Stimulated activated CD4-positive, alpha-beta T cell treated with anti-CD3 and anti-CD28 coated beads, Interleukin-15, amount 100 ng/mL, for 48 hours (primary cell): ENCODE measurements around the gene PSENEN.

Experiments
- DNase-seq, 2 donors: peaks; one replicate each; pipeline ENCODE4 v3.0.0-alpha.2; 2020; ENCODE audit warnings: low read depth in 2 of 2

PSENEN gene

DNA sequence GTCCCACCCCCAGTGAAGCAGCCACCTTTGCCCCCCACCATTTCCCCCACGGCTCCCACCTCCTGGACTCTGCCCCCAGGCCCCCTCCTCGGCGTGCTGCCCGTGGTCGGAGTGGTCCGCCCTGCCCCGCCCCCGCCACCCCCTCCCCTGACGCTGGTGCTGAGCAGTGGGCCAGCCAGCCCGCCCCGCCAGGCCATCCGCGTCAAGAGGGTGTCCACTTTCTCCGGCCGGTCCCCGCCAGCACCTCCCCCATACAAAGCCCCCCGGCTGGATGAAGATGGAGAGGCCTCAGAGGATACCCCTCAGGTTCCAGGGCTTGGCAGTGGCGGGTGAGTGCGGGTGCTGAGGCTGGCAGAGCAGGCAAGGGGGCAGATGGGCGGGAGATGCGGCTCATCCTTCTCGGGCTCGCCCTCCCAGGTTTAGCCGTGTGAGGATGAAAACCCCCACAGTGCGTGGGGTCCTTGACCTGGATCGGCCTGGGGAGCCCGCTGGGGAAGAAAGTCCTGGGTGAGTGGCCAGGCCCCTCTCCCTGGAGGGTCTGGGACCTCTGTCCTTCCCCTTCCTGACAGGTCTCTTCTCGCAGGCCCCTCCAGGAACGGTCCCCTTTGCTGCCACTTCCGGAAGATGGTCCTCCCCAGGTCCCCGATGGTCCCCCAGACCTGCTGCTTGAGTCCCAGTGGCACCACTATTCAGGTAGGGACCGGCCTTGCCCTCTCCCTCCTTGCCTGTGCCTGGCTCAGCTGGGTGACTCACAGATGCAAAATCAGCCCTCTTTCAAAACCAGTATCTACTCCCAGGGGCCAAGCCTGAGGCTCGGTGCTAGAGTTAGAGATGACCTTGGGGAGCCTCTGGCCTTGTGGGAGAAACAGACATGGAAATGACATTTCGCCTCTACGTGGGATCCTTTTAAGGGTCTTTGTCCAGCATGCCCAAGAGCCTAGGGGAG, 12.0 kb upstream of the PSENEN start:
- DNase-seq = no peak

DNA sequence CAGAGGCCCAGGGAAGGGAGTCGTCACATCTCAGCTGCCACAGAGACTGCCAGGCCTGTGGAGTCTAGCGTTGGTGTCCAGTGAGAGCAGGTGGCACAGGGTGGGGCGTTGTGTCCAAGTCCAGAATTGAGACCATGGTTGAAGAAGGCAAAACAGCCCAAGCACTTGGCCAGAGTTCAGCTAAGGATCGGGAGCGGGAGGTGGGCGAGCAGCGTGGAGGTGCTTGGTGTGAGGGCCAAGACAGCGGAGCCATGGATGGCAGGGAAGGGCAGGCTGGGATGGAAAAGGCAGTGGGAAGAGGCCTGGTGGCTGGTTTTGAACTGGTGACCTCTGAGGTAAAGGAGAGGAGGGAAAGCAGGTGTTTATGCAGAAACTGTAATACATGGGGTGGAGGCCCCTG, 11.2 kb upstream of the PSENEN start:
- DNase-seq = no peak

DNA sequence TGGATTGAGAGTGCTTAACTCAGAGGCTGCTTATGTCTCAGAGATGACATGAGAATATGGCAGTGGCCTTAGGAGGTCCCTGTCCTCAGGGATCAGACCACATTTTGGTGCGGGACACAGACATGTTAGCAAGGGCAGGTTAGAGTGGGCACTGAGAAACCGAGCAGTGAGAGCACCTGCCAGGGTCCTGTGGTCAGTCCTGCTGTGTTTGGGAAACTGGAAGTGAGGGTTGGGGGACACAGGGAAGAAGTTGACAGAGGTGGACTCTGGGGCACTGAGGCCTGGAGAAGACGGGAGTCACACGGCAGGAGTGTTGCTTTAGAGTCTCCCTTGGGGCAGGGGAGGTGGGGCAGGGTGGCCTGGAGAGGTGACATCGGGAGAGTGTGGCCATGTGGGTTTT, 10.6 kb upstream of the PSENEN start:
- no peak for DNase-seq

DNA sequence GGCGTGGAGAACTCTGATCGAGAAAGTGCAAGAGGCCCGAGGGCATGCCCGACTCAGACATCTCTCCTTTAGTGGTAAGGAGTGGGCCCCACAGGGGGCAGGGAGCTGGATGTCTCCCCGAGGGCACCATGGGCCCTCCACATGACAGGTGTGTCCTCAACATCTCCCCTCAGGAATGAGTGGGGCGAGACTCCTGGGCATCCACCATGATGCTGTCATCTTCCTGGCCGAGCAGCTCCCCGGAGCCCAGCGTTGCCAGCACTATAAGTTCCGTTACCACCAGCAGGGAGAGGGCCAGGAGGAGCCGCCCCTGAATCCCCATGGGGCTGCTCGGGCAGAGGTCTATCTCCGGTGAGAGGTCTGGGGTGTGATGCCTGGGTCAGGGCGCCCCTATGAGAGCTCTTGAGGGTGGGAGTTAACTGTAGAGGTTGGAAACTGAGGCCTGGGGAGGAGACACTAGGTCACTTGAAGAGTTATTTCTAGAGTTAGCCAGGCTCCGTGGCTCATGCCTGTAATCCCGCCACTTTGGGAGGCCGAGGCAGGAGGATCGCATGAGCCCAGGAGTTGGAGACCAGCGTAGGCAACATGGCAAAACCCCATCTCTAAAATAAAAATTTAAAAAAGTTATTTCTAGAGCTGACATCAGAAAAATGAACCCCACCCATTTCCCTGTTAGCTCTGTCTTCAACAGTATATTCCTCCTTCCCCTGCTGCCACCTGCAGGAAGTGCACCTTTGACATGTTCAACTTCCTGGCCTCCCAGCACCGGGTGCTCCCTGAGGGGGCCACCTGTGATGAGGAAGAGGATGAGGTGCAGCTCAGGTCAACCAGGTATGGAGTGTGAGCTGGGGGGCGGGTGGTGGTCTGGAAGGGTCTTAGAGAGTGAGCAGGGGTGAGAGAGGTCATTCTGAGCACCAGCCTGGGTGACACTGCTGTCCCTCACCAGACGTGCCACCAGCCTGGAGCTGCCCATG, 8.3 kb upstream of the PSENEN start:
- no peak for DNase-seq

DNA sequence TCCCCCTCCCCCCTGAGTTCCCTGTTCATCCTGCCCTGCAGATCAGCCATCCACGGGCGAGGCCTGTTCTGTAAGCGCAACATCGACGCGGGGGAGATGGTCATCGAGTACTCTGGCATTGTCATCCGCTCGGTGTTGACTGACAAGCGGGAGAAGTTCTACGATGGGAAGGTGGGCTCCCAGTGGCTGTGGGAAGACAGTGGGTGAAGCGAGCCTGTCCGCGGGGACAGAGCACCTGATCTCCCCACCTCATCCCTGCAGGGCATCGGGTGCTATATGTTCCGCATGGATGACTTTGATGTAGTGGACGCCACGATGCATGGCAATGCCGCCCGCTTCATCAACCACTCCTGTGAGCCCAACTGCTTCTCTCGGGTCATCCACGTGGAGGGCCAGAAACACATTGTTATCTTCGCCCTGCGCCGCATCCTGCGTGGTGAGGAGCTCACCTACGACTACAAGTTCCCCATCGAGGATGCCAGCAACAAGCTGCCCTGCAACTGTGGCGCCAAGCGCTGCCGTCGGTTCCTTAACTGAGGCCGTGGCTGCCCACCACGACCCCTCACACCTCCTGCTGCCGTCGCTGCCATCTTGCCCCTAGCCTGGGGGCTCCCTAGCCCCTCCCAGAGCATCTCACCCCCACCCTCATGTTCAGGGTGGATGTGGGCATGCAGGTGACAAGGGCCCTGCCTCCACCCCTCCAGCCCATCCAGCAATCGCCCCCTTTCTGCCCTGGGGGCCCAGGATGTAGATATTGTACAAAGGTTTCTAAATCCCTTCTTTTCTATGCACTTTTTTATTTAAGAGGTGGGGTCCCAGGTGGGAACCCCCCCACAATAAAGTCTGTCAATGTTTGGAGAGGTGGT, 7.2 kb upstream of the PSENEN start:
- no peak for DNase-seq

DNA sequence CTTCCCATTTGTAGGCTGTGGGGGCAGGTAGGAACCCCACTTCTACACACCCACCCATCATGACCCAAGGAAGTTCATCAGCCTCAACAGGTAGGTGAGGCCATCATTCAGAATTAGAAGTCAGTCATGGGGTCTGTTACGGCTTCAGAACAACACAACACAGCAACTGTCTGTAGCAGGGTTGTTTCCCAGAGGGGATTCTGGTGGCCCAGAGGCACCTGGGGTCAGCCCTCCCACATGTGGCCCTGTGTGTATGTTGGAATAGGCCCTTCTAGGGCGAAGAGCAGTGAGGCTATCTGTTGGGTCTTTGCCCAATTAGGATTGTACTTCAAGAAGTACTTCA, 6.6 kb upstream of the PSENEN start:
- no peak for DNase-seq

DNA sequence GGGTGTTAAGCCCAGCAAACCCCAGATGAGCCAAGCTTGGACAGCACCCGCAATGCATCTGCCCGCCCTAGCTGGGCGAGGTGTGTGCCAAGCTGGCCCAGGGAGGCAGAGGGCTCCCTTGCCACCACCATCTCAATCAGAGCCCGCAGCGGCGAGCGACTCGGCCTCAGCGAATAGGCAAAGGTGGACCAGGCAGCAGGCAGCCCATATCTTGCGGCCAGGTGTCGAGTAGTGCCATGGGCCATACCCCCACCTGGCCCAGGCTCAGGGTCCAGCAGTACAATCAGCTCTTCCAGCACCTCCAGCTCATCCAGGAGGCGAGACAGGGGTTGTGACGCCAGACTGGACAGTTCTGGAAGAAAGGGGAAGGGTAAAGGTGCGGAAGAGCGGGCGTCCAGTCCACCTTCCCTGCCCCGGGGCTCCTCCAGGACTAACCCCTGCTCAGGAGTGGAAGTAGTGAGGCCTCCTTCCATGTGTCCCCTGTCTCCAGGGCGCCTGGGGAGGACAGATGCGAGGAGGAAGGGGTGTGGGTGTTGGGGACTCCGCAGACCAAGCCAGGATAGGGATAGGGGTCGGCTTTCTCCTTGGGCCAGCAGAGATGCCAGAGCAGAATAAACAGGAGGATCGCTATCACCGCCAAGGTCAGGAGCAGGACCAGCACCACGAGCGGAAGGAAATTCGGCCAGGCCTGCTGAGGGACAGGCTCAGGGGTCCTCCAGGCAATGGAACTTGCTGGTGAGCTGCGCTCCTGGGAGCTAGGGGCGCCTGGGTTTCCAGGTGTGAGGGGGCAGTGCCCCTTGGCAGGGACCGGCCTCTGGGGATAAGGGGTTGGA, 6.0 kb upstream of the PSENEN start:
- no peak for DNase-seq

DNA sequence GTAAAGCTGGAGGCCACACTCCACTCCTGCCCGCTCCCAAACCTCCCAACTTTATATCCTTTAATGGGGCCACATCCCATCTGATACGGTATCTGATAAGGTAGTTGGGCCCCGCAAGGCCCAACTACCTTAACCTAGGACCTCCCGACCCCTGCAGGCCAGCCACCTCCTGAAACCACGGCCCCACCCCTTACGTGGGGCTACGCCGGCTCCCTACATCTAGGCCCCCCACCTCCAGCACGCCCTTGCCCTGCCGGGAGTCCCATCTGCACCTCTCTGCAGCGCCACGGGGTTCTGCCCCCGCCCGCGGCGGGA, 5.4 kb upstream of the PSENEN start:
- no peak for DNase-seq

DNA sequence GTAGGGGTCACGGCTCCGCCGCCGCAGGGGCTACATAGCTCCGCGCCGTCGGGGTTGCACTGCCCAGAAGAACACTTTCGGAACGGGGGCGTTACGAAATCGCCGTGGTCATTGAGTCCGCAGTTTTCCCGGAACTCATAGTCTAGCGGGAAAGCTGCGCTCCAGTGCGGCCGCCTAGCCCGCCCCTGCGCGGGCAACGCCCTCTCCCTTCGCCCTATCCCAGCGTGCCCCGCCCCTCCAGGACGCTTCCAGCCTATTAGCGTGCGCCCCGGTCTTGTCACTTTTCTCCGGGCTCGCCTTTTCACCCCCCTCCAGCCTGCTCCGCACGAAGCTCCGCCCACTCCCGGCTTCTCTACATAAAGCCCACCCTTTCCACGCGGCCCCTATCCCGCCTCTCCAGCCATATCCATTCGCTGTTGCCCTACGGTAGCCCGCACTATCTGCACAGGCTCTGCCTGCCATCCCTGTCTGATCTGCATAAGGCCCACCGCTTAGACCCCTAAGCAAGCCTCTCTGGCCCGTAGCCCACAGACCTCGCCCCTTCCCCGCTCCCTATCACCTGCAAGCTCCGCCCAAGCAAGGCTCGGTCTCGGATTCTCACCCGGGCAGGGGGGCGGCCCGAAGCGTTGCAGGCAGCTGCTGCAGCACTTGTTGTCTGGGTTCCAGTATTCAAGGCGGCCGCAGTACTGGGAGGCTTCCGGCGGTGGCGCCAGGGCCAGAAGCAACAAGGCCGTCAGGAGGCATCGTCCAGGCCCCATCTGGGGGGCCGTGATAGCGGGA, 4.8 kb upstream of the PSENEN start:
- peak; percentile 91 to 97 for DNase-seq

DNA sequence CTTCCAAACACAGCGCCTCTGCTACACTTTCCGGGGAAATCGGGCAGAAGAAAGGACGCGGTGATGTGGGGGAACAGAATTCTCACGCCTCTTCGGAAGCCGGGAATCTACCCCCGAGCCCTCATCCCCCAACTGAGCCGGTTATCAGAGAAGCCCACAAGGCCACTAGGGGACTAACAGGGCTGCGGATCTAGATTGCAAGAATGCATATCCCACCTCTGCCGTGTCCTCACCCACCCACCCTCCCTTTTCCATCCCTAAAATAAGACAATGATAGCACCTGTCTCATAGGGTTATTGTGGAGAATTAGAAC, 4.3 kb upstream of the PSENEN start:
- no peak for DNase-seq

DNA sequence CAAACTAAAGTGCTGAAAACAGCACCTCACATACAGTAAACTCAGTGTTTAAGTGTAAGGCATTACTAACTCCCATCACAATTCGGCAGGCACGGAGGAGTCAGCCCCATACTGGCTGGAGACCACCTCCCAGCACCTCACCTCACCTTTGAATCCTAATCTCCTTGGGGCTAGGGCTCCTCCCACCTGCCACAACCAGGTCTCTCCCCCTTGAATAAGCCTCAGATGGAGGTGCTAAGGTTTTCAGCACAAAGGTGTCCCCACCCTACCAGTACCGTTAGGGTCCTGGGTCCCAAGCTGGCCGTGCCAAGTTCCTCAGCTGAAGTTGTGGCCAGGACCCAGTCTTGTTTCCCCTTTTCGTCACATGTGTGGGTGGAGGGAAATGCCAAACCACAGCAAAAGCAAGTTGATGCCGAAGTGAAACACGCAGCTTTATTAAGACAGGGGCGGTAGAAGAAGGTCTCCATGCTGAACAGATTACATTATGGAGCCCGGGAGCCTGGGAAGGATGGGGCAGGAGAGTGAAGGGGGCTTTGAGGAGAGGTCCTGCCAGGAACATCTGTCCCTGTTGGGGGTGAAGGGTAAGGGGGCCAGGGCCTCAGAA, 3.2 kb upstream of the PSENEN start, which contains the start of gene IGFLR1:
Gene IGFLR1, minus strand, starts transcription at position 332 of the 604 bp plus-strand sequence. CDS start 1,272 bp downstream, outside the sequence.
- peak; percentile 65 to 71 for DNase-seq

DNA sequence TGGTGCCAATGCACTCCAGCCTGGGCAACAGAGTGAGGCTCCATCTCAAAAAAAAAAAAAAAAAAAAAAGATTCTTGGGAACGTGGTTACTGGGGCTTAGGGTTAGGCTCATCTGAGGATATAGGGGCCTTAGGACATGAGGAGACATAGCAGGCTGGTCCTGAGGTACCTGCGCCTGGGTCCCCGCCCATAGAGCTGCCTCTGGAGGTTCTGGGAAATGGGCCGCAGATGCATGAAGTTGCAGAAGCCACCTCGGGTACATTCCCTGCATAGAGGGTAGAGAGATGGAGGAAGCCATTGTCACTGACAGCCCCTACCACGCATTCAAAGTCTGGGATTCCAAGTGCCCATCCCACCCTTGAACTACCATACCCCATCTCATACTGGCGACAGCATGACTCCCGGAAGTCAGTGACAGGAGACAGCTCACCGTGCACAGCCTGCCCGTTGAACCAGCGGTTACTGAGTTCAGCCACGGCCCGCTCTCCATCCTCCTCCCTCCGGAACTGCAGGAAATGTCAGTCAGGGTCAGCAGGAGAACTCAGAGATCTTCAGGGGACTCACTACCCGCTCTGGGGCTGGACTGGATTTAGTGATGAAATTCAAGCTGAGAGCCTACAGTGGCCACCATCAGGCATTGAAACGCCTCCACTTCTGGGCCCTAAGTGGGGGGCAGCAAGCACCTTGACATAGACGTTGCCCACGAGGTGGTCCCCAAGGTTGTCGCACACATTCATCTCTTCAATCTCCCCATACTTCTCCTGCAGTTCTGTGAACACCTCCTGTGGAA, 1.6 kb upstream of the PSENEN start:
- no peak for DNase-seq

DNA sequence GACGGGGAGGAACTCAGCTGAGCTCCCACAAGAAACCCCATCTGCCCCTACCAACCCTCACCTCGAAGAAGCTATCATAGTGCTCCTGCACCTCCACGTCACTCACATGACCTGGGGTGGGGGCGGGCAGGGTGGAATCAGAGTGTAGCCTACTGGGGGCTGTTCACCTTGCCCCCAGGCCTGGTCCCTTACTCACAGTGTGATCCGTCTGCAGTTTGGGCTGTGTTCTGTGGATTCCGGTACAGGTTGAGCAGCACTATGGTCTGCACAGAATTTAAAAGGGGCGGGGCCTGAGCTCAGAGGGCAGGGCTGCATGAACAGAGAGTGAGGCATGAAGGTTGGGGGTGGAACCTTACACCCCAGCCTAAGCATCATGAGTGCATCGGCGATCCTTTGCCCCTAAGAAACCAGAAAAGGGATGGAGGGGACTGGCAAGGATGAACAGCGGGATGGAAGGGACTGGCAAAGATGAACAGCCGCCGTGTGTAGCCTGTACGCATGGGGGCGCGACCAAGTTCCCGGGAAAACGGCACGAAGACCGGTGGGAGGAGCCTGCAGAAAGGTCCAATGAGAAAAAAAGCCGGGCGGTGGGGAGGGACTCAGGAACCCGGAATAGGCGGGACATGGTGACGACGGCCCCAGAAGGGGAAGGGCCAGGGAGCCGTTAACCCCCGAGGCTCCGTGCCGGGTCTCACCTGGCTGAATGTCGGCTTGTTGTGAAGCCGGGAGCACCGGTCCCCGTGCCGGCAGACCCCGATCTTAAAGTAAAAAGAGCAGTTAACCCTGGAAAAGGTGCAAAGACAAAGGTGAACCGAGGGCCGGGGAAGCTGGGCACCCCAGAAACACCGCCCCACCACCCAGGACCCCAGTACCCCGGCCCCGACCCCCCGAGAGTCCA, 772 bp upstream of the PSENEN start:
- peak; percentile 90 to 91 for DNase-seq

DNA sequence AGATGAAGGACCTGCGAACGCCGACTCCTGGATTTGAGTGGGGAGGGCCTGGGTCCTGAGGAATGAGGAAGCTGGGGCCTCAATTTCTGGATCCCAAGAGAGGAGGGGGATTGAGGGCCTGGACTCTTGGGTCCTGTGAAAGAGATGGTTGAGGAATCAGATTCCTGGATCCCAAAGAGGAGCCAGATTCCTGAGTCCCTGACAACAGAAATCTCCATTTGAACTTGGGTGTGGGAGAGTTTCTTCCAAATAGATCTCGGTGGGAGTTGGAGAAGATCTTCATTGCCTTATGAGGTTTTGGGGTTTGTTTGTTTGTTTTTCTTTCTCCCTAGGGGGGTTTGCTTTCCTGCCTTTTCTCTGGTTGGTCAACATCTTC, 624 bp downstream of the PSENEN start:
- no peak for DNase-seq

DNA sequence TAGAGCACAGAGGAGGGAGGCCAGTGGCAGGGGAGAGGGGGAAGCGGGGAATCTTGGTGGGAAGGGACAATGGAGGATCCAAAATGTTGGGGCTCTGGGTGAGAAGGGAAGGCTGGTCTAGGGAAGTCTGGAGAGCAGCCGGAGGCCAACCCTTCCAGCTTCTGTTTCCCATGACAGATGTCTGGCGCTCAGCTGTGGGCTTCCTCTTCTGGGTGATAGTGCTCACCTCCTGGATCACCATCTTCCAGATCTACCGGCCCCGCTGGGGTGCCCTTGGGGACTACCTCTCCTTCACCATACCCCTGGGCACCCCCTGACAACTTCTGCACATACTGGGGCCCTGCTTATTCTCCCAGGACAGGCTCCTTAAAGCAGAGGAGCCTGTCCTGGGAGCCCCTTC, 1.1 kb downstream of the PSENEN start:
- no peak for DNase-seq

DNA sequence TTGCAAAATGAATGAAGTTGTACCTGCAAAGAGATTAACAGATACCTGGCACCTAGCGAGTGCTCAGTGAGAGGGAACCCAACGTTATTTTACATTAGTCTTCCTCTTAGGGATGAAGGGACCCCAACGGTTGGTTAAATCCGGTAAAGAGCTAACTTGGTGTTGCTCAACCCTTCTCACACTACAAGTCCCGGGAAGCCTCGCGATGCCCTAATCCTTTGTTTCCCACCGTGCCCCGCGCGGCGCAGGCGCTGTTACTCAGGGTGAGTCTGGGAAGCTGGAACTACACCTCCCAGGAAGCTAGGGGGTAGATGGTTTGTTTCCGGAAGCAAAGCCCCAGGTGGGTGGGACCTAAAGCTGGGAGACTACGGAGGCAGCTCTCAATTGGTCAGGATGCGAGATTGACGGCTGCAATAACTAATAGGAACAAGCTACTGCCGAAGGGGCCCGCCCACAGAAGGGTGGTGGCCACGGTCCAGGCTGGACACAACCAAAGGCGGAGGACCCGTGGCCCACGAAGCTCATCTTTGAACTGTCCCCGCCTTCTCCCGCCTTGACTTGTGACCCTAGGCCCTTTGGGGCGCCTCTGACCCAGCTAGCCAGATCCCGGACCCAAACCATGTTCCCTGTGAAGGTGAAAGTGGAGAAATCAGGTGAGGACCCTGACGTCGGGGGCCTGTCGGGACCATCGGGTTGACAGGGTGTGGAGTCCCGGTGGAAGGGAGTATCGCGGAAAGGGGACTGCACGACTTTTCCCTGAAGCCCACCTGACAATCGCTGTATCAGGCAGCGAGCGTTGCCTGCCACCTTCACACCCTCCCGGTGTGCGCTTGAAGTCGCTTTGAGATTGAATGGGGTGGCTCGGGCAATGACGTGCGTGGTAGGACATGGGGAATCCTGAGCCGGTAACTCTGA, 2.9 kb downstream of the PSENEN start, which contains the start of gene LIN37:
Gene LIN37, plus strand, starts transcription at position 471 of the 915 bp plus-strand sequence. Its CDS starts 149 bp downstream, at position 620.
- peak; percentile 97 to 98 for DNase-seq

DNA sequence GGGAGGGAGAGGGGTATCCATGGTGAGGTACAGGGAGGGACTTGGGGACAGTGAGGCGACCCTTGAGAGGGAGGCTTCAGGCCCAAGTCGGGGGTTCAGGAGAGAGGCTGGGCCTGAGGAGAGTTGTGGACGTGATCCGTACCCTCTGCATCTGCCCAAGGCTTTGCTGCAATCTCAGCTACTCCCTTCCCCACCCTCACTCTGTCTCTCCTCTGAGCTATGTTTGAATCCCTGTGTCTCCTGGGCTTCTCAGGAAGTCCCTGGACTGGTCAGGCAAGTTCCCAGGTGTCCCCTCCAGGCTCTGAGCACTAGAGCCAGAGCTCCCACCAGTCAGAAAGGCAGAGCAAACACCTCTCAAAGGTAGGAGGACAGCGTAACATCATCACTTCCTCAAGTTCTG, 4.7 kb downstream of the PSENEN start:
- no peak for DNase-seq
